ENCODE data around the gene ST8SIA5.

DNA sequence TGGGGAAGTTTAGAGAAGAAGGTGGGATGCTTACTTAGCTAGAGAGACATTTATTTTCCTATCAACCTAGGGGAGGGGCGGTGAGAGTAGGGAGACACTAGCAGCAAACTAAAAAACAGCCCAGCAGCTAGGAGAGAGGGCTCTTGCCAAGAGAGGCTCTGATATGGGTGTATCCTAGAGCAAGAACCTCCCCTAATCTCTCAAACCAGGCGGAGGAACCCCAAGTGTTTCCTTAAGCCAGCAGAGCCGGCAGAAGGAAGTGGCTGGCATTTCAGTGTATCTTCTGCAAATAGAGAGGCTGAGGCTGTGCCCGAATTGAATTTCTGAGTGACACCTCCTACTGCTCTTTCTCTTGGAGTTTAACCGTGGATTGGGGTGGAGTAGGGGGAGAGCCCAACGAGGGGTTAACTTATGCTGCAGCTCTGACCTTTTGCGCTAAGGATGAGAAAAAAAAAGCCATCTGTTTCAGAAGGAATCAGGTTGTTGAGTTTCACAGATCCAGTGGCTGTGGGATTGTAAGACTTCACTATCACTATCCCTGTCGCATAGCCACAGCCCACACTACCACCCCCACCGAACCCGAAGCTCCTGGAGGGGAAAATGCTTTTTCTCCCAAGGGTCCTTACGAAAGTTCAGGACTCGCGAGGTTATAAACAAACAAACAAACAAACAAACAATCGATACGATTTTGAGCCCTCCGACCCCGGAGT is 1.4 kb downstream of the ST8SIA5 start:
- TF ChIP-seq, protein P1, sequence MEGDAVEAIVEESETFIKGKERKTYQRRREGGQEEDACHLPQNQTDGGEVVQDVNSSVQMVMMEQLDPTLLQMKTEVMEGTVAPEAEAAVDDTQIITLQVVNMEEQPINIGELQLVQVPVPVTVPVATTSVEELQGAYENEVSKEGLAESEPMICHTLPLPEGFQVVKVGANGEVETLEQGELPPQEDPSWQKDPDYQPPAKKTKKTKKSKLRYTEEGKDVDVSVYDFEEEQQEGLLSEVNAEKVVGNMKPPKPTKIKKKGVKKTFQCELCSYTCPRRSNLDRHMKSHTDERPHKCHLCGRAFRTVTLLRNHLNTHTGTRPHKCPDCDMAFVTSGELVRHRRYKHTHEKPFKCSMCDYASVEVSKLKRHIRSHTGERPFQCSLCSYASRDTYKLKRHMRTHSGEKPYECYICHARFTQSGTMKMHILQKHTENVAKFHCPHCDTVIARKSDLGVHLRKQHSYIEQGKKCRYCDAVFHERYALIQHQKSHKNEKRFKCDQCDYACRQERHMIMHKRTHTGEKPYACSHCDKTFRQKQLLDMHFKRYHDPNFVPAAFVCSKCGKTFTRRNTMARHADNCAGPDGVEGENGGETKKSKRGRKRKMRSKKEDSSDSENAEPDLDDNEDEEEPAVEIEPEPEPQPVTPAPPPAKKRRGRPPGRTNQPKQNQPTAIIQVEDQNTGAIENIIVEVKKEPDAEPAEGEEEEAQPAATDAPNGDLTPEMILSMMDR (conservative IDR thresholded peaks at IDR 0.05), result no peak
- TF ChIP-seq EZH2 (IDR thresholded peaks at IDR 0.05; ENCODE audit: low read depth), result no peak

Data from PC-9 (cell line).